ENCODE data around the gene FAM3B.

Gene FAM3B

DNA sequence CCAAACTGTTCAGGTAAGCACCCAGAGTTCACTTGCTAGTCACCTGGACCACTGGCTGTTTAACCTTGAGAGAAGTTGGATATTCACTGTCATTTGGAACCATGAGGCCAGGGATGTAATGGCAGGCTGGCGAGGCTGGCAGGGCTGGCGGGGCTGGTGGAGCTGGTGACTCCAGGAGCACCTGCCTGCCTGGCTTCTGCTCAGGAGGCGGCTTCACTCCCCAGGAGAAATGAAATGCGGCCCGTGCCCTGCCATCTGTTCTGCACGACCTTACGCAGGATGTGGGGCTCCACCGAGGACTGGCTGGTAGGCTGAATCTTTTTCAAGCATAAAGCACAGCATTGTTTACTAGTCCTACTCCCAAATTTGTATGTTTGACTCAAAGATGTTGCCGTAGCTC lies 86.7 kb downstream of the FAM3B start:
- H3K36me3 ChIP-seq (replicated peaks; ENCODE audit: low read depth, low read length), result peaks cover 26% of the 10 kb centered on the region
- no peak overlapping the region for H3K27ac ChIP-seq (ENCODE audit: low read length)
- no peak overlapping the region for H3K9ac ChIP-seq (ENCODE audit: low read length)
- no peaks in the 10 kb centered on the region for H3K27me3 ChIP-seq (ENCODE audit: low read depth, low read length)
- H3K4me1 ChIP-seq (ENCODE audit: low read length), result no peaks in the 10 kb centered on the region
- no peaks in the 10 kb centered on the region for H4K20me1 ChIP-seq (ENCODE audit: insufficient read depth, low read length)
- no peaks in the 10 kb centered on the region for H3K79me2 ChIP-seq (ENCODE audit: low read length)
- H2AFZ ChIP-seq (ENCODE audit: low read depth, low read length), result no peak overlapping the region
- H3K9me3 ChIP-seq (ENCODE audit: insufficient read depth, low read length), result no peaks in the 10 kb centered on the region
- TF ChIP-seq EZH2phosphoT487 (IDR thresholded peaks at IDR 0.05; ENCODE audit: low read depth), result no peak
- TF ChIP-seq, protein P1, sequence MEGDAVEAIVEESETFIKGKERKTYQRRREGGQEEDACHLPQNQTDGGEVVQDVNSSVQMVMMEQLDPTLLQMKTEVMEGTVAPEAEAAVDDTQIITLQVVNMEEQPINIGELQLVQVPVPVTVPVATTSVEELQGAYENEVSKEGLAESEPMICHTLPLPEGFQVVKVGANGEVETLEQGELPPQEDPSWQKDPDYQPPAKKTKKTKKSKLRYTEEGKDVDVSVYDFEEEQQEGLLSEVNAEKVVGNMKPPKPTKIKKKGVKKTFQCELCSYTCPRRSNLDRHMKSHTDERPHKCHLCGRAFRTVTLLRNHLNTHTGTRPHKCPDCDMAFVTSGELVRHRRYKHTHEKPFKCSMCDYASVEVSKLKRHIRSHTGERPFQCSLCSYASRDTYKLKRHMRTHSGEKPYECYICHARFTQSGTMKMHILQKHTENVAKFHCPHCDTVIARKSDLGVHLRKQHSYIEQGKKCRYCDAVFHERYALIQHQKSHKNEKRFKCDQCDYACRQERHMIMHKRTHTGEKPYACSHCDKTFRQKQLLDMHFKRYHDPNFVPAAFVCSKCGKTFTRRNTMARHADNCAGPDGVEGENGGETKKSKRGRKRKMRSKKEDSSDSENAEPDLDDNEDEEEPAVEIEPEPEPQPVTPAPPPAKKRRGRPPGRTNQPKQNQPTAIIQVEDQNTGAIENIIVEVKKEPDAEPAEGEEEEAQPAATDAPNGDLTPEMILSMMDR (IDR thresholded peaks at IDR 0.05; ENCODE audit: low read depth, low read length), result no peak
- no peak overlapping the region for H3K4me3 ChIP-seq (ENCODE audit: low read length)
- no peak overlapping the region for H3K4me2 ChIP-seq (ENCODE audit: low read length)

- H3K79me2 ChIP-seq (ENCODE audit: low read length), result no peaks in the 10 kb centered on the region
- H3K9ac ChIP-seq (ENCODE audit: low read length), result no peak overlapping the region
- peaks cover 23% of the 10 kb centered on the region for H3K36me3 ChIP-seq (replicated peaks; ENCODE audit: low read depth, low read length)
- H3K27ac ChIP-seq (ENCODE audit: low read length), result no peak overlapping the region
- H2AFZ ChIP-seq (ENCODE audit: low read depth, low read length), result no peak overlapping the region
- no peak overlapping the region for H3K4me3 ChIP-seq (ENCODE audit: low read length)
- no peaks in the 10 kb centered on the region for H3K9me3 ChIP-seq (ENCODE audit: insufficient read depth, low read length)
- H3K4me1 ChIP-seq (ENCODE audit: low read length), result no peaks in the 10 kb centered on the region
- H3K27me3 ChIP-seq (ENCODE audit: low read depth, low read length), result no peaks in the 10 kb centered on the region
- no peak overlapping the region for H3K4me2 ChIP-seq (ENCODE audit: low read length)
- no peaks in the 10 kb centered on the region for H4K20me1 ChIP-seq (ENCODE audit: insufficient read depth, low read length)
- TF ChIP-seq, protein P1 (IDR thresholded peaks at IDR 0.05; ENCODE audit: low read depth, low read length), result no peak
- TF ChIP-seq EZH2phosphoT487 (IDR thresholded peaks at IDR 0.05; ENCODE audit: low read depth), result no peak
Measured at GRCh38 chr21:41403966-41404365, 87.4 kb downstream of the FAM3B start.

- no peak overlapping the region for H3K4me3 ChIP-seq (ENCODE audit: low read length)
- no peaks in the 10 kb centered on the region for H3K27me3 ChIP-seq (ENCODE audit: low read depth, low read length)
- H3K4me1 ChIP-seq (ENCODE audit: low read length), result no peaks in the 10 kb centered on the region
- no peak overlapping the region for H3K4me2 ChIP-seq (ENCODE audit: low read length)
- no peak overlapping the region for H2AFZ ChIP-seq (ENCODE audit: low read depth, low read length)
- H3K9ac ChIP-seq (ENCODE audit: low read length), result no peak overlapping the region
- H3K9me3 ChIP-seq (ENCODE audit: insufficient read depth, low read length), result no peaks in the 10 kb centered on the region
- peaks cover 33% of the 10 kb centered on the region for H3K36me3 ChIP-seq (replicated peaks; ENCODE audit: low read depth, low read length)
- no peak overlapping the region for H3K27ac ChIP-seq (ENCODE audit: low read length)
- no peak for TF ChIP-seq EZH2phosphoT487 (IDR thresholded peaks at IDR 0.05; ENCODE audit: low read depth)
- H4K20me1 ChIP-seq (ENCODE audit: insufficient read depth, low read length), result no peaks in the 10 kb centered on the region
- H3K79me2 ChIP-seq (ENCODE audit: low read length), result no peaks in the 10 kb centered on the region
Measured at GRCh38 chr21:41405321-41405720, 88.7 kb downstream of the FAM3B start.

- H3K4me1 ChIP-seq (ENCODE audit: low read length), result no peaks in the 10 kb centered on the region
- peaks cover 33% of the 10 kb centered on the region for H3K36me3 ChIP-seq (replicated peaks; ENCODE audit: low read depth, low read length)
- no peaks in the 10 kb centered on the region for H3K27me3 ChIP-seq (ENCODE audit: low read depth, low read length)
- no peaks in the 10 kb centered on the region for H3K9me3 ChIP-seq (ENCODE audit: insufficient read depth, low read length)
- TF ChIP-seq EZH2phosphoT487 (IDR thresholded peaks at IDR 0.05; ENCODE audit: low read depth), result no peak
- TF ChIP-seq, protein P1 (IDR thresholded peaks at IDR 0.05; ENCODE audit: low read depth, low read length), result no peak
- no peak overlapping the region for H3K9ac ChIP-seq (ENCODE audit: low read length)
- no peak overlapping the region for H2AFZ ChIP-seq (ENCODE audit: low read depth, low read length)
- H3K4me2 ChIP-seq (ENCODE audit: low read length), result no peak overlapping the region
- H3K4me3 ChIP-seq (ENCODE audit: low read length), result no peak overlapping the region
- no peaks in the 10 kb centered on the region for H3K79me2 ChIP-seq (ENCODE audit: low read length)
- H3K27ac ChIP-seq (ENCODE audit: low read length), result no peak overlapping the region
- H4K20me1 ChIP-seq (ENCODE audit: insufficient read depth, low read length), result no peaks in the 10 kb centered on the region
Measured at GRCh38 chr21:41406340-41406739, 89.7 kb downstream of the FAM3B start.

Data from OCI-LY3 (cell line).